Neural progenitor cell (in vitro differentiated cells): ENCODE measurements around the gene RAB5IF. TPM values are rescaled to one million over a fixed set of nuclear protein-coding genes. Genes with fewer than 3 reads are reported as not detected.

ENCODE experiments used
- DNase-seq: peaks from one replicate; pipeline ENCODE4 v3.0.0-alpha.2; 2016; ENCODE audit warnings: low spot score
- H2AFZ ChIP-seq: fragments of 200-600 bp; sonication (generic); replicated peaks from 2 replicates; pipeline ENCODE4 v1.6.1; 2016; ENCODE audit warnings: antibody characterized with exemption
- H3F3A ChIP-seq: fragments of 200-600 bp; sonication (generic); 2 replicates; pipeline ENCODE4 v1.6.1; 2016; ENCODE audit warnings: antibody characterized with exemption, low read depth
- H3K27ac ChIP-seq: fragments of 200-600 bp; sonication (generic); 2 replicates; pipeline ENCODE4 v1.5.1; 2016; ENCODE audit warnings: mild to moderate bottlenecking
- H3K27me3 ChIP-seq: fragments of 200-600 bp; sonication (generic); 2 replicates; pipeline ENCODE4 v1.6.1; 2016; ENCODE audit warnings: mild to moderate bottlenecking, moderate library complexity
- H3K36me3 ChIP-seq: fragments of 200-600 bp; sonication (generic); 2 replicates; pipeline ENCODE4 v1.5.1; 2016
- H3K4me1 ChIP-seq: fragments of 200-600 bp; sonication (generic); 2 replicates; pipeline ENCODE4 v1.6.1; 2016; ENCODE audit warnings: mixed run types
- H3K4me2 ChIP-seq: fragments of 200-600 bp; sonication (generic); 2 replicates; pipeline ENCODE4 v1.6.1; 2016
- H3K4me3 ChIP-seq: fragments of 200-600 bp; sonication (generic); 2 replicates; pipeline ENCODE4 v1.5.1; 2016
- H3K79me2 ChIP-seq: fragments of 200-600 bp; sonication (generic); 2 replicates; pipeline ENCODE4 v1.6.1; 2016; ENCODE audit warnings: low read depth
- H3K9ac ChIP-seq: fragments of 200-600 bp; sonication (generic); 2 replicates; pipeline ENCODE4 v1.6.1; 2016
- H3K9me3 ChIP-seq: fragments of 200-600 bp; sonication (generic); 2 replicates; pipeline ENCODE4 v1.5.1; 2016; ENCODE audit warnings: low read depth
- H4K20me1 ChIP-seq: fragments of 200-600 bp; sonication (generic); 2 replicates; pipeline ENCODE4 v1.6.1; 2016; ENCODE audit warnings: low read depth
- H3K27ac Mint-ChIP-seq: 3 replicates; pipeline ENCODE4 v1.8.0; 2021; ENCODE audit warnings: mixed read lengths
- H3K27me3 Mint-ChIP-seq: 2 replicates; pipeline ENCODE4 v1.8.0; 2022; ENCODE audit warnings: low read depth, mild to moderate bottlenecking, inconsistent platforms, moderate library complexity, mixed read lengths; ENCODE audit not compliant: insufficient read depth
- H3K36me3 Mint-ChIP-seq: 3 replicates; pipeline ENCODE4 v1.8.0; 2021; ENCODE audit warnings: mixed read lengths
- H3K4me1 Mint-ChIP-seq: 3 replicates; pipeline ENCODE4 v1.8.0; 2021; ENCODE audit warnings: mixed read lengths
- H3K4me3 Mint-ChIP-seq: 3 replicates; pipeline ENCODE4 v1.8.0; 2021; ENCODE audit warnings: mild to moderate bottlenecking, moderate library complexity, mixed read lengths
- H3K9me3 Mint-ChIP-seq: 3 replicates; pipeline ENCODE4 v1.8.0; 2020; ENCODE audit warnings: mixed read lengths
- EZH2 ChIP-seq: fragments of 200-600 bp; sonication (generic); IDR thresholded peaks from 2 replicates; pipeline ENCODE4 v1.6.1; 2017; ENCODE audit warnings: antibody characterized with exemption, mild to moderate bottlenecking, moderate library complexity
- EZH2phosphoT487 ChIP-seq: fragments of 200-600 bp; sonication (generic); IDR thresholded peaks from 2 replicates; pipeline ENCODE4 v1.6.1; 2017; ENCODE audit warnings: antibody characterized with exemption
- total RNA-seq: library from RNA; depleted of rRNA; stranded (reverse); fragments of >200 nt; gene quantifications from 2 replicates; pipeline ENCODE4 v1.2.3, GENCODE V29; 2015; ENCODE audit warnings: low replicate concordance
- TF ChIP-seq, protein P1 (sequence below): fragments of 200-600 bp; sonication (generic); IDR thresholded peaks from 2 replicates; pipeline ENCODE4 v1.5.1; 2017; ENCODE audit warnings: antibody characterized with exemption, mild to moderate bottlenecking

RAB5IF gene
- total RNA-seq, 1 donor from 2014 or later, result 69.5 TPM

DNA sequence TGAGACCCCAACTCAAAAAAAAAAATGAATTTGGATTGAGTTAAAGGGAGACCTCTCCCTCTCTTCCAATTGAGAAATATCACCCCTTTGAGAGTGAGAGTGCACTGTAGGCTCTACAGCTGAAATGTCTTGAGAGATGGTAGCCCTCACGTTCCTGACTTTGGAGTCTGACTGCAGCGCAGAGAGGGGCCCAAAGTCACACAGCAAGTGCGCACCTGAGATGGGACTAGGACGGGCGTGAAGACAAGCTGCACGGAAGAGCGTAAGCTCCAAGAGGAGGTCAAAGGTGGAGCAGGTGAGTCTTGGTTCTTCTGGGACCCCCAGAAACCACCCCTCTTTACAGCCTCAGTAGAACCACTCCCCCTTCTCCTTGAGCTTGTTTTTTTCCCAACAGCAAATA lies 39.8 kb downstream of the RAB5IF start:
- H3K4me3 ChIP-seq, result no peak overlapping the region
- no peak overlapping the region for H3K27ac ChIP-seq
- Mint-ChIP-seq H3K4me1 (peaks cover 18% of the 10 kb centered on the region), H3K36me3 (no peaks in the 10 kb centered on the region), H3K27ac (no peak overlapping the region), H3K9me3 (no peaks in the 10 kb centered on the region), H3K27me3 (peaks cover 7% of the 10 kb centered on the region), H3K4me3 (no peak overlapping the region)
- H3K4me1 ChIP-seq, result peaks cover 31% of the 10 kb centered on the region
- peaks cover 24% of the 10 kb centered on the region for H3F3A ChIP-seq
- H3K4me2 ChIP-seq, result no peak overlapping the region
- H3K27me3 ChIP-seq, result no peaks in the 10 kb centered on the region
- H2AFZ ChIP-seq, result no peak overlapping the region
- H3K9me3 ChIP-seq, result no peaks in the 10 kb centered on the region
- TF ChIP-seq, protein P1, sequence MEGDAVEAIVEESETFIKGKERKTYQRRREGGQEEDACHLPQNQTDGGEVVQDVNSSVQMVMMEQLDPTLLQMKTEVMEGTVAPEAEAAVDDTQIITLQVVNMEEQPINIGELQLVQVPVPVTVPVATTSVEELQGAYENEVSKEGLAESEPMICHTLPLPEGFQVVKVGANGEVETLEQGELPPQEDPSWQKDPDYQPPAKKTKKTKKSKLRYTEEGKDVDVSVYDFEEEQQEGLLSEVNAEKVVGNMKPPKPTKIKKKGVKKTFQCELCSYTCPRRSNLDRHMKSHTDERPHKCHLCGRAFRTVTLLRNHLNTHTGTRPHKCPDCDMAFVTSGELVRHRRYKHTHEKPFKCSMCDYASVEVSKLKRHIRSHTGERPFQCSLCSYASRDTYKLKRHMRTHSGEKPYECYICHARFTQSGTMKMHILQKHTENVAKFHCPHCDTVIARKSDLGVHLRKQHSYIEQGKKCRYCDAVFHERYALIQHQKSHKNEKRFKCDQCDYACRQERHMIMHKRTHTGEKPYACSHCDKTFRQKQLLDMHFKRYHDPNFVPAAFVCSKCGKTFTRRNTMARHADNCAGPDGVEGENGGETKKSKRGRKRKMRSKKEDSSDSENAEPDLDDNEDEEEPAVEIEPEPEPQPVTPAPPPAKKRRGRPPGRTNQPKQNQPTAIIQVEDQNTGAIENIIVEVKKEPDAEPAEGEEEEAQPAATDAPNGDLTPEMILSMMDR, result no peak
- TF ChIP-seq EZH2, result no peak
- TF ChIP-seq EZH2phosphoT487, result no peak
- H3K36me3 ChIP-seq, result no peaks in the 10 kb centered on the region
- H3K9ac ChIP-seq, result no peak overlapping the region
- H3K79me2 ChIP-seq, result no peaks in the 10 kb centered on the region
- no peak for DNase-seq
- H4K20me1 ChIP-seq, result no peaks in the 10 kb centered on the region

DNA sequence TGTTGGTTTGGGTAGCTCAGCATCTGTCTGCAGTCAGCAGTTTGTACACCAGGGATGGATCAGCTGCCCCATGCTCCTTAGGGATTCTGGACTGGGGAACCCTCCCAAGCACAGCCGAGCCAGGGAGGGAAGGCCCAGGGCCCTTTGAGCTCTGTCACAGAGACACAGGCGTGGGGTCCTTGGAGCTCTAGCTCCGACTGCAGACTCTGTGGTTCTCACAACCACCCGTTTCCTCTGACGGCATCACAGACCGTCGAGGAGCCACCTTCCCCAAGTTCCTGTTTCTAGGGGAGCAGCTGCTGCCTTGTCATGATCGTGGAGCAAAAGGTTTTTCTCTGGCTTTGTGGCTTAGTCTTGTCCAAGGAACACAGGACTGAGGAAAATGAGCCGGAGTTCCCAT lies 40.4 kb downstream of the RAB5IF start, which contains the start of gene SLA2:
SLA2 (minus strand) TSS at position 199 of the 400 bp plus-strand sequence. CDS start 4,861 bp downstream, outside the sequence.
- no peak for TF ChIP-seq EZH2
- TF ChIP-seq EZH2phosphoT487, result no peak
- TF ChIP-seq, protein P1, result no peak
- peaks cover 31% of the 10 kb centered on the region for H3K4me1 ChIP-seq
- H3K36me3 ChIP-seq, result no peaks in the 10 kb centered on the region
- H3K27ac ChIP-seq, result peak within 1 kb of the TSS; percentile 41
- Mint-ChIP-seq H3K4me1 (peaks cover 18% of the 10 kb centered on the region), H3K27ac (peak within 1 kb of the TSS; percentile 72), H3K4me3 (no peak within 1 kb of the TSS), H3K9me3 (no peaks in the 10 kb centered on the region), H3K36me3 (no peaks in the 10 kb centered on the region), H3K27me3 (peaks cover 7% of the 10 kb centered on the region)
- peak within 1 kb of the TSS; percentile 55 for H3K4me2 ChIP-seq
- no peaks in the 10 kb centered on the region for H3K79me2 ChIP-seq
- no peak within 1 kb of the TSS for H2AFZ ChIP-seq
- no peak within 1 kb of the TSS for H3K9ac ChIP-seq
- DNase-seq, result no peak
- no peaks in the 10 kb centered on the region for H3K9me3 ChIP-seq
- no peak within 1 kb of the TSS for H3K4me3 ChIP-seq
- peaks cover 24% of the 10 kb centered on the region for H3F3A ChIP-seq
- no peaks in the 10 kb centered on the region for H4K20me1 ChIP-seq
- no peaks in the 10 kb centered on the region for H3K27me3 ChIP-seq

DNA sequence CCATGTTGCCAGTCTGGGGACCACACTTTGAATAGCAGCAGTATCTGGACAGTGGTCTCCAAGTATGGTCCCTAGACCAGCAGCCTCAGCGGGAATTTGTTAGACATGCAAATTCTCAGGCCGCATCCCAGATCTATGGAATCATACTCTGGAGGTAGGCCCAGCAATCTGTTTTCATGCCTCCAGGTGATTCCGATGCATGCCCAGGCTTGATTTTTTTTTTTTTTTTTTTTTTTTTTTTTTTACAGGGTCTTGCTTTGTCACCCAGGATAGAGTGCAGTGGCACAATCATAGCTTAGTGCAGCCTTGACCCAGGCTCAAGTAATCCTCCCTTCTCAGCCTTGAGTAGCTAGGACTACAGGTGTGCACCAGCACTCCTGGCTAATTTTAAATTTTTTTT lies 41.1 kb downstream of the RAB5IF start:
- peak overlapping the region; percentile 72 for H3K27ac Mint-ChIP-seq

More for the DNA sequence above, 41.1 kb downstream of the RAB5IF start:
- H3K27me3 ChIP-seq, result no peaks in the 10 kb centered on the region
- TF ChIP-seq EZH2 (no peak), EZH2phosphoT487 (no peak)
- TF ChIP-seq, protein P1, result no peak
- H3K4me3 ChIP-seq, result no peak overlapping the region
- H3K4me1 ChIP-seq, result peaks cover 31% of the 10 kb centered on the region
- no peaks in the 10 kb centered on the region for H3K9me3 ChIP-seq
- H3K9ac ChIP-seq, result no peak overlapping the region
- H3K4me1 Mint-ChIP-seq, result peaks cover 18% of the 10 kb centered on the region
- no peak overlapping the region for H3K4me3 Mint-ChIP-seq
- H4K20me1 ChIP-seq, result no peaks in the 10 kb centered on the region
- H3K4me2 ChIP-seq, result peak overlapping the region; percentile 55
- DNase-seq, result no peak
- H3K27ac ChIP-seq, result peak overlapping the region; percentile 41
- H3K79me2 ChIP-seq, result no peaks in the 10 kb centered on the region
- peaks cover 4% of the 10 kb centered on the region for H3K27me3 Mint-ChIP-seq
- H3K9me3 Mint-ChIP-seq, result no peaks in the 10 kb centered on the region
- no peak overlapping the region for H2AFZ ChIP-seq
- peaks cover 3% of the 10 kb centered on the region for H3K36me3 Mint-ChIP-seq
- no peaks in the 10 kb centered on the region for H3K36me3 ChIP-seq
- peaks cover 24% of the 10 kb centered on the region for H3F3A ChIP-seq
